ENCODE data around the gene OR5AR1. TPM values are rescaled to one million over a fixed set of nuclear protein-coding genes. Genes with fewer than 3 reads are reported as not detected.

Gene OR5AR1
- total RNA-seq, 1 experiment from 2014 or later: not detected

GRCh38 chr11:56642339-56642738, 21.1 kb upstream of the OR5AR1 start, which contains the start of gene OR5AP2:
Gene OR5AP2 (minus strand): TSS chr11:56642439. CDS start chr11:56642439, 0 bp downstream.
- H3K9me3 Mint-ChIP-seq: peaks cover 4 to 7% of the 10 kb centered on the region in 2 experiments; a peak in 3 of 5 replicates
- Histone ChIP-seq H3K4me2 (ENCODE audit: insufficient read depth, insufficient read length, low read length) (no peak within 1 kb of the TSS), H3K4me1 (ENCODE audit: insufficient read depth, low read length) (no peaks in the 10 kb centered on the region), H4K5ac (ENCODE audit: insufficient read length, low read depth, low read length) (no peak within 1 kb of the TSS), H3K4ac (ENCODE audit: low read depth, low read length) (no peak within 1 kb of the TSS), H3K79me2 (ENCODE audit: insufficient read depth, low read length) (no peaks in the 10 kb centered on the region), H3K56ac (ENCODE audit: insufficient read length, low read depth, low read length) (no peak within 1 kb of the TSS), H4K91ac (ENCODE audit: insufficient read length, low read depth, low read length) (no peak within 1 kb of the TSS), H2BK15ac (ENCODE audit: low read depth, low read length) (no peak within 1 kb of the TSS), H3K23me2 (ENCODE audit: insufficient read length, low read depth, low read length, poor library complexity, severe bottlenecking) (no peaks in the 10 kb centered on the region), H2AFZ (ENCODE audit: low read length) (no peak within 1 kb of the TSS), H2BK5ac (ENCODE audit: insufficient read length, low read length) (no peak within 1 kb of the TSS), H3K79me1 (ENCODE audit: insufficient read depth, low read depth, low read length, poor library complexity, severe bottlenecking) (no peaks in the 10 kb centered on the region), H3K27ac (ENCODE audit: insufficient read length, low read depth, low read length) (no peak within 1 kb of the TSS), H3K23ac (ENCODE audit: insufficient read length, low read depth, low read length) (no peak within 1 kb of the TSS), H2AK5ac (ENCODE audit: insufficient read length, low read length) (no peak within 1 kb of the TSS), H2BK20ac (ENCODE audit: low read depth, low read length, poor library complexity, severe bottlenecking) (no peak within 1 kb of the TSS), H3K9me3 (ENCODE audit: control insufficient read depth, low read depth, low read length) (no peaks in the 10 kb centered on the region), H3K9ac (ENCODE audit: extremely low read depth, insufficient read length, low read length) (no peak within 1 kb of the TSS), H2BK120ac (ENCODE audit: low read depth, low read length, poor library complexity, severe bottlenecking) (no peak within 1 kb of the TSS), H3T11ph (ENCODE audit: low read length) (no peak within 1 kb of the TSS), H2BK12ac (ENCODE audit: insufficient read length, low read depth, low read length) (no peak within 1 kb of the TSS), H3K27me3 (ENCODE audit: insufficient read depth, low read length) (no peaks in the 10 kb centered on the region), H3K18ac (ENCODE audit: insufficient read length, low read depth, low read length) (no peak within 1 kb of the TSS), H4K8ac (replicated peaks; ENCODE audit: insufficient read length, low read depth, low read length) (no peak within 1 kb of the TSS), H4K20me1 (ENCODE audit: control insufficient read depth, insufficient read depth, insufficient read length) (no peaks in the 10 kb centered on the region), H3K14ac (ENCODE audit: insufficient read depth, low read length) (no peak within 1 kb of the TSS)
- TF ChIP-seq CTCF (conservative IDR thresholded peaks at IDR 0.05): no peak
- H3K27me3 Mint-ChIP-seq (ENCODE audit: low read depth): no peaks in the 10 kb centered on the region
- no peak for DNase-seq
- H3K4me1 Mint-ChIP-seq: no peaks in the 10 kb centered on the region
- peak within 1 kb of the TSS in 1 of 3 experiments; percentile 51; a peak in 1 of 7 replicates for H3K27ac Mint-ChIP-seq
- H3K36me3 Mint-ChIP-seq (ENCODE audit: insufficient read depth in 1 of 3, low read depth in 3 of 3): peaks cover 0 to 12% (median 2%) of the 10 kb centered on the region in 3 experiments; a peak in 2 of 7 replicates
- no peak within 1 kb of the TSS for H3K4me3 Mint-ChIP-seq
- WGBS (ENCODE audit: extremely low coverage, insufficient read length, low lambda C conversion rate): no CpG with 5 or more reads among the region's 2 CpGs
